GM12892 (cell line): ENCODE results near the gene AP3B1.
A peak's percentile ranks its signal among the peaks of the same experiment; 100 is the strongest.

Experiments used
- DNase-seq: peaks from one replicate; pipeline ENCODE4 v3.0.0; 2011; ENCODE audit not compliant: insufficient read length
- FAIRE-seq: peaks from 2 replicates; lab custom pipeline; 2011; peaks lifted over from hg19 to GRCh38; lab: Jason Lieb, UNC
- POLR2A ChIP-seq: IDR thresholded peaks from 2 replicates; pipeline ENCODE4 v1.6.1; 2011; ENCODE audit warnings: low read depth, low read length, control low read depth
- POLR2AphosphoS5 ChIP-seq: IDR thresholded peaks from 2 replicates; pipeline ENCODE4 v1.6.1; 2011; ENCODE audit warnings: low read depth, low read length, control low read depth
- TAF1 ChIP-seq: IDR thresholded peaks from 2 replicates; pipeline ENCODE4 v1.6.1; 2011; ENCODE audit warnings: low read depth, mild to moderate bottlenecking, control low read depth, low read length, borderline replicate concordance

Gene AP3B1

DNA sequence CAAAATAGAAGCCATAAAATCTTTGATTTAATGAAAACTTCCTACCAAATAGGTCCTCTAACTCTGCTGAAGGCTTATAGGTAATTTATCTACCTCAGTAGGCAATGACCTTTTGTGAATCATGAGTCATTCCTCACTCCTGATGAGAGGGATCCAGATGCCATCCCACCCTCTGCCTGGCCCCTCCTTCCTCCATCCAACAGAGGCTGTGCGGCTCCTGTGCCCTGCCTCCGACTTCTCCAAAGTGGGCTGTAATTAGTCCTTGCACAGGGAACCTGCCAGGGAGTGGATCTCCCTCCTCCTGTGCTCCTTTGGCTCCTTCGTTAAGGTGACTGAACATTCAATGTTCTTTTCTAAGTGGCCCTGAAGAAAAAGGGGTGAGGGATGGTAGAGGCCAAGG is 304.5 kb downstream of the AP3B1 start:
- DNase-seq (no peak), FAIRE-seq (no peak)
- TF ChIP-seq TAF1 (no peak), POLR2A (no peak), POLR2AphosphoS5 (no peak)

GRCh38 chr5:77987988-77988387 is 306.5 kb downstream of the AP3B1 start:
- TF ChIP-seq POLR2AphosphoS5, result no peak
- no peak for TF ChIP-seq POLR2A
- TF ChIP-seq TAF1, result no peak
- no peak for FAIRE-seq
- DNase-seq, result no peak

DNA sequence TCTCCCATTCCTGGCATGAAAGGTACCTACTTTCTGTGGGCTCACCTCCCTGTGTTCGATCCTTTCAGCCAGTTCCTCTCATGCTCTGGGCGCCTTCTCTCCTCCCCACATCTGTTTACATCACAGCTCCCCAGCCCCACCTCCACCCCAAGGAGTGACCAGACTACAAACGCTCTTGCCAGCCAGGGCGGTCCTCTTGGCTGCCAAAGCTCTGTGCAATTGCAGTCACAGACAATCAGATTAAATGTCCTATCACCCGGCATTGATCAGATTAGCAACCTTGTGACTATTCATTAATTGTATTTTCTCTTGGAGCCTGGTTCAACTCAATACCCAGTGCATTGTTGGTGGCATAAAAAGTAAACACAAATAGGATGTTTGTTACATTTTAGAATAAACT is 307.2 kb downstream of the AP3B1 start:
- FAIRE-seq, result no peak
- no peak for DNase-seq

GRCh38 chr5:77986261-77986660 is 308.2 kb downstream of the AP3B1 start:
- FAIRE-seq (no peak), DNase-seq (no peak)
- TF ChIP-seq POLR2A (no peak), POLR2AphosphoS5 (no peak), TAF1 (no peak)

More for the DNA sequence above, 307.2 kb downstream of the AP3B1 start:
- TF ChIP-seq POLR2AphosphoS5, result no peak
- no peak for TF ChIP-seq POLR2A
- no peak for TF ChIP-seq TAF1

DNA sequence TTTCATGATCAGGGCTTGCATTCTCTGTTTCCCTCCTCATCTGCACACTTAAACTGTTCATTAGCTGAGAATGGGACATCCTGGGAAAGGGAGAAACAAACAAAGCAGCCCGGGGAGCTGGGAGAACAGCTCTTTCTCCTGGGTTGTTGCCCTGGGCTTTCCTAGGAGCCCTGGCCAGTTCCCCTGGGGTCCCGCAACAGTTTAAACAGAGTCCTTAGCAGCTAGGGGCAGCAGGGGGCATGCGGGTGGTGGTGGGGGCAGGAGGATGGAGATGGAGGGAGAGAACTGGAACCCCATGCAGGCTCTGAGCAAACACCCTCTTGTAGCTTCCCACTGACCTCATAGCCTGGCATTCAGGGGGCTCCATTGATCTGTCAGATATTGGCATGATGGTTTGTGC is 309.3 kb downstream of the AP3B1 start:
- TF ChIP-seq POLR2AphosphoS5 (no peak), POLR2A (no peak), TAF1 (no peak)
- FAIRE-seq, result no peak
- DNase-seq, result no peak

DNA sequence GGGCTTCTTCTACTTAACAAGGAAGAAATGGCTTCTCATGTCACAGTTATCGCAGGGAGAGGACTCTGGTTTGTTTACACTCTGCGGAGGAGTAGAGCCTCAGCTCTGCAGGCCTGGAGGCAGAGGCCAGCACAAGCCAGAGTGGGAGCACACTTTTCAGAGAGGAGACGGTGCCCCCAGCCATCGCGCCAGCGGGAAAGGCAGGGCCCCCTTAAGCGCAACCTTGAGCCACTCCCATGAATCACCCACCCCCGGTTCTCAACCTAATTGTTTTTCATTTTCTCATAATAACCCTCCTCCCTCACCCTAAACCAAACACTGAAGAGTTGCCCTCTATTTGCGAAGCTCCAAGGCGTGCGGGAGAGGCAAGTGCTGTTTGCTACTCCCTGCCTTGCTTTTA is 309.9 kb downstream of the AP3B1 start:
- no peak for DNase-seq
- TF ChIP-seq TAF1 (no peak), POLR2A (no peak), POLR2AphosphoS5 (no peak)

GRCh38 chr5:77983482-77984199 is 310.9 kb downstream of the AP3B1 start:
- TF ChIP-seq TAF1 (no peak), POLR2A (no peak), POLR2AphosphoS5 (no peak)
- no peak for DNase-seq
- no peak for FAIRE-seq

More for the DNA sequence above, 309.9 kb downstream of the AP3B1 start:
- no peak for FAIRE-seq

DNA sequence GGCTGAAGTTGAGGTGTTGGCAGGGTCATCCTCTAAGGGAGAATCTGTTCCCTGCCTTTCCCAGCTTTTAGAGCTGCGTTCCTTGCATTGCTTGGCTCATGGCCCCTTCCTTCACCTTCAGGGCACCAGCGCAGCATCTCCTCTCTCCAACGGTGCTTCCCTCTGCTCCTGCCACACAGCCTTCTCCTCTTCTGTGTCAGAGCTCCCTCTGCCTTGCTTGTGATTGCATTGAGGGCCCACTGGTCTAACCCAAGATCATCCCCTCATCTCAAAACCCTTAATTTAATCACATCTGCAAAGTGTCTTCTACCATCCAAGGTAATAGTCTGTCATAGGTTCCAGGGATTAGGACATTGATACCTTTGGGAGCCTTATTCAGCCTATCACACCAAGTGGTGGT is 312.7 kb downstream of the AP3B1 start:
- no peak for DNase-seq
- TF ChIP-seq POLR2A (no peak), POLR2AphosphoS5 (no peak)
- FAIRE-seq, result no peak

DNA sequence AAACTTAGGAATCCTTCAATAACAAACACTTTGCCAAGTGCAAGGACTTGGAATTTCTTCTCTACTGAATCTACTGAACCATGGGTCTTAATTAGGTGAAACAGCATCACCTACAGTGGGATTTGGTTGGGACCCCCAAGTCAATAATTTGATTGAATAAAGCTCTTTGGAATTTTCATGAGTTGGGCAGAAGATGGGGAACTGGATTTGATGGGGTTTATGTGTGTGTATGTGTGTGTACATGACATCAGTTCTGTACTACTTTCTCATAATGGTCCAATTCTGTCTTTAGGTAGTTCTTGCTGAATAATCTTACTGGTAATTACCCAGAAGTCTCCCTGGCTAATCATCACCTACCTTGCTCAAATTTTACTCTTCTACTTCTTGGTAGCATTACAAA is 319.9 kb downstream of the AP3B1 start:
- TF ChIP-seq POLR2A, result no peak
- no peak for TF ChIP-seq TAF1
- no peak for TF ChIP-seq POLR2AphosphoS5
- DNase-seq (no peak), FAIRE-seq (peak; percentile 5)

DNA sequence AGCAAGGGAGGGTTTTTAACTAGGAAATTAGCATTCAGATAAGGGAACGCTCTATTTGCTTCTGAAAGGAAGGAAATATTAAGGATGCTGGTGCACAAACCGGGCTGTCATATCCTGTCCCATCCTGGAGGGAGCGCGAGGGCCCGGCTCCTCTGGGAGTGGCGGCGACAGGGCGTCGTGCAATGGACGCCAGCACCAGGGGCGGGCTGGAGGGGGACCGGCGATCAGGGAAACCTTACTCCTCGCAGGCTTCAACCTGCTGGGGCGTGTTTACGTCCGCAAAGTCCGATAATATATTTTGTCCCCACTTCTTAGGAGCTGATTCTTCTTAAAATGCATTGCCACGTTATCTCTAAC is 321.3 kb downstream of the AP3B1 start:
- TF ChIP-seq POLR2A (no peak), TAF1 (no peak), POLR2AphosphoS5 (no peak)
- peak; percentile 70 for FAIRE-seq
- no peak for DNase-seq

GRCh38 chr5:77972469-77973252 is 321.8 kb downstream of the AP3B1 start:
- FAIRE-seq, result peak; percentile 66
- peak; percentile 50 for DNase-seq
- TF ChIP-seq TAF1, result no peak
- TF ChIP-seq POLR2AphosphoS5, result no peak
- no peak for TF ChIP-seq POLR2A
